Hepatocyte (in vitro differentiated cells): Measurements from ENCODE around the gene FBLN1. TPM values are rescaled to one million over a fixed set of nuclear protein-coding genes. Genes with fewer than 3 reads are reported as not detected.
A peak's percentile ranks its signal among the peaks of the same experiment; 100 is the strongest.

ENCODE experiments used
- DNase-seq: peaks from one replicate; pipeline ENCODE4 v3.0.0-alpha.2; 2016; ENCODE audit warnings: low spot score
- H2AFZ ChIP-seq: fragments of 200-600 bp; sonication (generic); 2 replicates; pipeline ENCODE4 v1.6.0; 2016; ENCODE audit warnings: antibody characterized with exemption, mild to moderate bottlenecking
- H3K27ac ChIP-seq: fragments of 200-600 bp; sonication (generic); 2 replicates; pipeline ENCODE4 v1.5.1; 2016; ENCODE audit warnings: mild to moderate bottlenecking
- H3K27me3 ChIP-seq: fragments of 200-600 bp; sonication (generic); 2 replicates; pipeline ENCODE4 v1.6.1; 2016
- H3K36me3 ChIP-seq: fragments of 200-600 bp; sonication (generic); replicated peaks from 2 replicates; pipeline ENCODE4 v1.5.1; 2016; ENCODE audit warnings: low read depth; ENCODE audit not compliant: insufficient read depth
- H3K4me1 ChIP-seq: fragments of 200-600 bp; sonication (generic); 2 replicates; pipeline ENCODE4 v1.5.1; 2016; ENCODE audit warnings: mild to moderate bottlenecking, moderate library complexity; ENCODE audit not compliant: insufficient read depth
- H3K4me2 ChIP-seq: fragments of 200-600 bp; sonication (generic); 2 replicates; pipeline ENCODE4 v1.6.0; 2016
- H3K4me3 ChIP-seq: fragments of 200-600 bp; sonication (generic); 2 replicates; pipeline ENCODE4 v1.5.1; 2016; ENCODE audit warnings: mild to moderate bottlenecking
- H3K79me2 ChIP-seq: fragments of 200-600 bp; sonication (generic); 2 replicates; pipeline ENCODE4 v1.6.0; 2017; ENCODE audit warnings: mild to moderate bottlenecking
- H3K9me2 ChIP-seq: fragments of 200-600 bp; sonication (generic); replicated peaks from 2 replicates; pipeline ENCODE4 v1.6.0; 2017; ENCODE audit warnings: mild to moderate bottlenecking; ENCODE audit not compliant: insufficient read depth
- H3K9me3 ChIP-seq: fragments of 200-600 bp; sonication (generic); 2 replicates; pipeline ENCODE4 v1.5.1; 2016; ENCODE audit warnings: low read depth, mild to moderate bottlenecking
- H4K20me1 ChIP-seq: fragments of 200-600 bp; sonication (generic); 2 replicates; pipeline ENCODE4 v1.6.0; 2016; ENCODE audit warnings: mild to moderate bottlenecking; ENCODE audit not compliant: insufficient read depth, poor library complexity, severe bottlenecking
- EZH2 ChIP-seq: fragments of 200-600 bp; sonication (generic); IDR thresholded peaks from 2 replicates; pipeline ENCODE4 v1.6.1; 2016; ENCODE audit warnings: antibody characterized with exemption, mild to moderate bottlenecking, borderline replicate concordance
- EZH2phosphoT487 ChIP-seq: fragments of 200-600 bp; sonication (generic); IDR thresholded peaks from one replicate; pipeline ENCODE4 v1.6.1; 2018; ENCODE audit warnings: antibody characterized with exemption, mild to moderate bottlenecking, low read depth, moderate library complexity; ENCODE audit not compliant: unreplicated experiment, severe bottlenecking
- WGBS: methylation state at CpG from one replicate; pipeline ENCODE4 v1.1.6; 2016; ENCODE audit warnings: low lambda C conversion rate; ENCODE audit errors: missing lambda C conversion rate; 5-methylcytosine and 5-hydroxymethylcytosine counted together
- polyA plus RNA-seq: library from polyadenylated mRNA; unstranded; fragments of >200 nt; fragmentation: Nextera tagmentation; extraction: Ambion mirVana; gene quantifications from 2 replicates; pipeline ENCODE4 v1.2.1, GENCODE V29; 2016
- total RNA-seq: library from RNA; depleted of rRNA; stranded (reverse); fragments of >200 nt; gene quantifications from 2 replicates; pipeline ENCODE4 v1.2.3, GENCODE V29; 2014
- TF ChIP-seq, protein P1 (sequence below): fragments of 200-600 bp; sonication (generic); IDR thresholded peaks from 2 replicates; pipeline ENCODE4 v1.5.1; 2016; ENCODE audit warnings: antibody characterized with exemption, mild to moderate bottlenecking; ENCODE audit not compliant: poor library complexity

FBLN1 gene
- total and polyA plus RNA-seq, 2 experiments from 2014 or later, result 201 to 669 TPM

DNA sequence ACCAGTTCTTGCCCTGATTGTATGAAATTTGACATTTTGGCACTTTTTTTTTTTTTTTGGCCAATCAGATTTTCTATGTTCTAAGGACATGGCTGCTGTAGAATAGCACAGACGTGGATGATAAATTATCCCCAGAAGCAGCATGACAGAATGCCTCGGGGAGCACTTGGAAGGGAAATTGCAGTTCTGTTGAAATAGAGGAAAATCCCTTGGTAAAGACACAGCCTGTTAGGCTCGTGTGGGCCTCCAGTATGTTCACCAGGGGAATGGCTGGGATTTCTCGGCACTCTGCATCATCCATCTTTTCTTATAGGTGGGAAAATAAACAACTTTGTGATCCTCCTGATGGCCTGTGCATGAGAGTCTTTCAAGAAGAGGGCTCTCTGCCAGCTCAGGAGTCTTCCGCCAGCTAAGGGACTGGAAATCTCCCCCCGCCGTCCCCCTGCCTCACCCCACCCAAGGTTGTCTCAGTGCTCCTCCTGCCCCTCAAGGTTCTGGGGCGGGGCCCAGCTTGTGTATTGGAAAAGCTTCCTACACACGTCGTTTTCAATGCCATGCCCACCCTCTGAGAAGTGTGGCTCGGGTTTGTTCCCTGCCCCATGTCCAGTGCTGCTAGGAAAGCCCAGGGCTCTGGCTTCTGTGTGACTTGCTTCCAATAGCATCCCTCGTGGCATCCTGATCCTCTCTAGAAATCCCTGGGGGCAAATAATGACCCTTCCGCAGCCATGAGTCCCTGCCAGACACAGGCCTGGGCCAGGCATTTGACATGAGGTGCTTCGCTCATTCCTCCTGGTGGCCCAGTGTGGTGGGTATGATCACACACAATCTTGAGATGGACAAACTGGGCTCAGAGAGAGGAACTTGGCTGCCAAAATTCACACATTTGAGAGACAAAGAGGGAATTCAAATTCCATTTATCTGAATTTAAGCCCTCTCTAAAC, 98.4 kb downstream of the FBLN1 start:
- Histone ChIP-seq H3K4me3 (no peak overlapping the region), H3K9me2 (no peaks in the 10 kb centered on the region), H3K9me3 (no peaks in the 10 kb centered on the region), H3K4me2 (no peak overlapping the region), H3K36me3 (no peaks in the 10 kb centered on the region), H3K4me1 (peaks cover 16% of the 10 kb centered on the region), H2AFZ (no peak overlapping the region), H3K79me2 (no peaks in the 10 kb centered on the region), H3K27ac (no peak overlapping the region), H4K20me1 (no peaks in the 10 kb centered on the region), H3K27me3 (no peaks in the 10 kb centered on the region)
- no peak for DNase-seq
- WGBS, result 81% methylated on average over 14 of the region's 14 CpGs
- TF ChIP-seq, protein P1, sequence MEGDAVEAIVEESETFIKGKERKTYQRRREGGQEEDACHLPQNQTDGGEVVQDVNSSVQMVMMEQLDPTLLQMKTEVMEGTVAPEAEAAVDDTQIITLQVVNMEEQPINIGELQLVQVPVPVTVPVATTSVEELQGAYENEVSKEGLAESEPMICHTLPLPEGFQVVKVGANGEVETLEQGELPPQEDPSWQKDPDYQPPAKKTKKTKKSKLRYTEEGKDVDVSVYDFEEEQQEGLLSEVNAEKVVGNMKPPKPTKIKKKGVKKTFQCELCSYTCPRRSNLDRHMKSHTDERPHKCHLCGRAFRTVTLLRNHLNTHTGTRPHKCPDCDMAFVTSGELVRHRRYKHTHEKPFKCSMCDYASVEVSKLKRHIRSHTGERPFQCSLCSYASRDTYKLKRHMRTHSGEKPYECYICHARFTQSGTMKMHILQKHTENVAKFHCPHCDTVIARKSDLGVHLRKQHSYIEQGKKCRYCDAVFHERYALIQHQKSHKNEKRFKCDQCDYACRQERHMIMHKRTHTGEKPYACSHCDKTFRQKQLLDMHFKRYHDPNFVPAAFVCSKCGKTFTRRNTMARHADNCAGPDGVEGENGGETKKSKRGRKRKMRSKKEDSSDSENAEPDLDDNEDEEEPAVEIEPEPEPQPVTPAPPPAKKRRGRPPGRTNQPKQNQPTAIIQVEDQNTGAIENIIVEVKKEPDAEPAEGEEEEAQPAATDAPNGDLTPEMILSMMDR, result no peak
- no peak for TF ChIP-seq EZH2phosphoT487
- TF ChIP-seq EZH2, result no peak

DNA sequence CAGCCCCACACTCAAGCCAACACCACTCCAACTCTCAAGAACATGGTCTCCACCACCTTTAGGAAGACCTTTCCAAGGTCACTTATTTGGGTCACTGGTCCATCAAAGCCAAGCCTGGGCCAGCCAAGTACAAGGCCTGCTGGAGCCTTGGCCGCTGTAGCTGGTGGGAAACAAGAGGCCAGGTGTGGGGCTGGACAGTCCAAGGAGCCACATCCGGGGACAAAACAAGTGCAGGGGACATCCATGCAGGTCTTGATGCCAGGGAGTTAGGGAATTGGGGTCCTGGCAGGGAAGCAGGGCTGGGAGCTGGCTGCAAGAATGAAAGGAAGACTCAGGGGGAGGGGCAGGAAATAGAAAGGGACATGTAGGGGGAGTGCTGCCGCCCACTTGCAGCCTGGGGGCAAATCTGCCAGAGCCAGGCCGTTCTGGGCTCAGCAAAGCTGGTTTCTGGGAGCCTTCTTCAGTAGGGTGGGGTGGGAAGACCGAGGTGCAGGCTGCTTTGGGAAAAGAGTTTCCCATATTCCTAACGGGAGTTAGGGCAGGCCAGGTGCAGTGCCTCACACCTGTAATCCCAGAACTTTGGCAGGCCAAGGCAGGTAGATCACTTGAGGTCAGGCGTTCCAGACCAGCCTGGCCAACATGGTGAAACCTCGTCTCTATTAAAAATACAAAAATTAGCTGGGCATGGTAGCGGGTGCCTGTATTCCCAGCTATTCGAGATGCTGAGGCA, 99.5 kb downstream of the FBLN1 start:
- no peak for DNase-seq
- WGBS, result 94% methylated on average over 9 of the region's 10 CpGs
- Histone ChIP-seq H3K27me3 (no peaks in the 10 kb centered on the region), H3K4me2 (no peak overlapping the region), H3K9me2 (no peaks in the 10 kb centered on the region), H3K4me1 (peaks cover 12% of the 10 kb centered on the region), H3K79me2 (no peaks in the 10 kb centered on the region), H2AFZ (no peak overlapping the region), H3K36me3 (no peaks in the 10 kb centered on the region), H3K27ac (no peak overlapping the region), H4K20me1 (no peaks in the 10 kb centered on the region), H3K9me3 (no peaks in the 10 kb centered on the region), H3K4me3 (no peak overlapping the region)
- TF ChIP-seq EZH2phosphoT487 (no peak), EZH2 (no peak)
- TF ChIP-seq, protein P1, result no peak

DNA sequence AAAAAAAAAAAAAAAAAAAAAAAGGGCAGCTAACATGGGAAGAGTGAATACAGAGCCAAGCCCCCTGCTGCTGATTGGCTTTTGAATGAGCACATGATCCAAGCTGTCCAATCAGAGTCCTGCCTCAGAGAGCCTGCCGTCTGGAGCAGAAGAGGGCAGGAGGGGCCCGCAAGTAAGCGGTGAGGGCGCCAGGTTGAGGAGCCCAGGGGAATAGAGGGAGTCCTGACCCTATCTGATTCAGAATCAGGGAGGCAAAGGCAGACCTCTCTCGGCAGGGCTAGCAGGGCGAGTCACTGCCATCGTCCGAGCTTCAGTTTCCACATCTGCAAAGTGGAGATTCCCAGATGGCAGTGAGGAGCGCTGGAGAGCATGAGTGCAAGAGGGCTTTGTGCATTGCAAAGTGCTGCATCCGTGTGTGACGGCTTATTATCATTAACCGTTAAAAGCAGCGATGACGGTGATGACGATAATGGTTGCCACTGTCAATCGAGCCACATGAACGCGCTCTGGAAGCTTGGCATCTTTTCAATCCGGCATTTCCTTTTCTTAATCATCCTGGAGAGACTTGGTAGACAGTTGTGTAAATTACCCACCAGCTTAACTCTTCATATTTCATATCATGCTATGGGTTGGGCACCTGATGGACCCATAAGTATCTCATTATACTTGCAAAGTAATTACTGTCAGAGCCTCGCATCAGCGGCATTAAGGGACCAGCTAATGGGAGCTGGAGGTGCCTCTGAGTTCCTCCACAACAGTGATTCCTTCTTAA, 100.3 kb downstream of the FBLN1 start:
- Histone ChIP-seq H3K79me2 (no peaks in the 10 kb centered on the region), H3K27ac (no peak overlapping the region), H3K9me2 (no peaks in the 10 kb centered on the region), H2AFZ (no peak overlapping the region), H3K4me3 (no peak overlapping the region), H3K36me3 (no peaks in the 10 kb centered on the region), H3K9me3 (no peaks in the 10 kb centered on the region), H3K4me1 (peaks cover 6% of the 10 kb centered on the region), H4K20me1 (no peaks in the 10 kb centered on the region), H3K27me3 (no peaks in the 10 kb centered on the region), H3K4me2 (no peak overlapping the region)
- 81% methylated on average over 21 of the region's 21 CpGs for WGBS
- no peak for TF ChIP-seq EZH2
- TF ChIP-seq EZH2phosphoT487, result no peak
- TF ChIP-seq, protein P1, result no peak
- peak; percentile 45 for DNase-seq
